Measurements from ENCODE around the gene ESRRG. TPM values are rescaled to one million over a fixed set of nuclear protein-coding genes. Genes with fewer than 3 reads are reported as not detected.

ESRRG gene
- total RNA-seq, 6 experiments from 2014 or later: 0.05 TPM; not detected in 5

DNA sequence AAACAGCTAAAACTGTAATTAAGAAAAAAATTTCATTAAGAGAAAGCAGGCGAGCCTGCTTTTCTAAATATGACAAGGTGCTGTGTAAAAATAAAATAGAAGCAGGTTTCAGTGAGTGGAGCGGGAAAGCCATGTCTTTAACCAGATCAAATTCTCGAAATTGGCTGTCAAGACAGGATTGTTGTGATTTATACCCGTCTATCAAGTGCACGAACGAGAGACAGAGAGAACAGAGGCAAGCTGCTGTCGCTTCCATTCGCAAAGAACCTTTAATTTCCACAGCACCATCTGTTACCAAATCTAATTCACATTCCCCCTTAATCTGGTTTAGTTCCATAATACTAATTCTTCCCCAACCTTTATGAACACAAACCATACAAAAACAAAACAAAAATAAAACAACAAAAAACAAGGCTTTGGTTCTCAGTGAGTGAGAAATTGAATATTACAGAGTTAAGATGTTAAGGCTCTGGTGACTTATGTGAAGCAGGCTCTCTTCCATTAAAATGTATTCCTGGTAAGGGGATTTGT, 35.0 kb downstream of the ESRRG start:
- no peak overlapping the region for H3K4me3 Mint-ChIP-seq
- DNase-seq: no peak
- H3K36me3 Mint-ChIP-seq (ENCODE audit: low read depth): no peaks in the 10 kb centered on the region
- TF ChIP-seq, protein P1, sequence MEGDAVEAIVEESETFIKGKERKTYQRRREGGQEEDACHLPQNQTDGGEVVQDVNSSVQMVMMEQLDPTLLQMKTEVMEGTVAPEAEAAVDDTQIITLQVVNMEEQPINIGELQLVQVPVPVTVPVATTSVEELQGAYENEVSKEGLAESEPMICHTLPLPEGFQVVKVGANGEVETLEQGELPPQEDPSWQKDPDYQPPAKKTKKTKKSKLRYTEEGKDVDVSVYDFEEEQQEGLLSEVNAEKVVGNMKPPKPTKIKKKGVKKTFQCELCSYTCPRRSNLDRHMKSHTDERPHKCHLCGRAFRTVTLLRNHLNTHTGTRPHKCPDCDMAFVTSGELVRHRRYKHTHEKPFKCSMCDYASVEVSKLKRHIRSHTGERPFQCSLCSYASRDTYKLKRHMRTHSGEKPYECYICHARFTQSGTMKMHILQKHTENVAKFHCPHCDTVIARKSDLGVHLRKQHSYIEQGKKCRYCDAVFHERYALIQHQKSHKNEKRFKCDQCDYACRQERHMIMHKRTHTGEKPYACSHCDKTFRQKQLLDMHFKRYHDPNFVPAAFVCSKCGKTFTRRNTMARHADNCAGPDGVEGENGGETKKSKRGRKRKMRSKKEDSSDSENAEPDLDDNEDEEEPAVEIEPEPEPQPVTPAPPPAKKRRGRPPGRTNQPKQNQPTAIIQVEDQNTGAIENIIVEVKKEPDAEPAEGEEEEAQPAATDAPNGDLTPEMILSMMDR (IDR thresholded peaks at IDR 0.05): no peak
- peaks cover 7% of the 10 kb centered on the region; the same call in 1 of the 2 replicates for H3K4me1 Mint-ChIP-seq (ENCODE audit: low read depth)
- no peaks in the 10 kb centered on the region; the same call in none of the 2 replicates for H3K27me3 Mint-ChIP-seq (ENCODE audit: insufficient read depth)
- H3K9me3 Mint-ChIP-seq: no peaks in the 10 kb centered on the region
- no peak overlapping the region for H3K27ac Mint-ChIP-seq

DNA sequence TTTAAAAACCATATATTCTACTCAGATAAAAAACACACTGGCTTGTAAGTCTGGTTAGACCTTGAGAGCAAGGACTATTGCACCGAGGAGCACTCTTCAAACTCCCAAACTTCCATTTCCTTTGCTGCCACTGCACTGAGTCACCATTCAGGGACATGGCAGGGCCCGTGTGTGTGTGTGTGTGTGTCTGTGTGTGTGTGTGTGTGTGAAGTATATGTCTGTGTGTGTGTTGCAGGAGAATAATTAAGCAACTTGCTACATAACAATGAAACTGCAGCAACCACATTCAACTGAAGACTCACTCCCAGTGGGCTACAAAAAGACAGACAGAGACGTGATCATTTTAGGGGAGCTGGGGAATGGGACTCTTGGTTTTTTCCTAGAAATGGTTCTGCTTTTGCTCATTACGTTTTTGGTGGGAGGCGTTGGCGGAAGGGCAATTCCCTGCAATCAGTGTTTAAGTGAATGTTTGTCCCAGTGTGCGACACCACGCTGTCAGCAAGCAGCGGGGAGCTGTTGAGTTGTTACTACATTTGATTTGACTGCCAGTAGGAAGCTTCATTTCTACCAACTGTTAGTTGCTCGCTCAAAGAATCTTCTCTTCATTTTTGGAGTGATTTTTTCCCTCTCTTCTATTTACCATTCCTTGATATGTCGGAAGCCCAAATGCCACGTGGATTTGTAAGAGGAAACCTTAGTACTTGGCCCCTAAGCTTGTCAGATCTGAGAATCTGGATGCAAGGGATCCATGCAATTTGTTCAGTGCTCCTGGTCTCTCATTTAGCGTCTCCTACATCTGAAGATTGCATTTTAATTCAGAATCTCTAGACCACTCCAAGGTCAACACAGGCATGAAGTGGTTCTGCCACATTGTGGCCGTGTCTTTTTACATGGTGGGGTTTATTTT, 36.1 kb downstream of the ESRRG start:
- DNase-seq: no peak
- Mint-ChIP-seq H3K27ac (no peak overlapping the region), H3K4me3 (no peak overlapping the region; the same call in 1 of the 2 replicates)

GRCh38 chr1:216682752-216683151, 40.5 kb downstream of the ESRRG start:
- Mint-ChIP-seq H3K4me3 (no peak overlapping the region), H3K4me1 (ENCODE audit: low read depth) (peaks cover 7% of the 10 kb centered on the region; the same call in 1 of the 2 replicates), H3K27me3 (ENCODE audit: insufficient read depth) (peaks cover 2% of the 10 kb centered on the region), H3K36me3 (ENCODE audit: low read depth) (no peaks in the 10 kb centered on the region), H3K9me3 (peaks cover 4% of the 10 kb centered on the region; the same call in 1 of the 2 replicates), H3K27ac (no peak overlapping the region)
- no peak for DNase-seq
- TF ChIP-seq, protein P1 (IDR thresholded peaks at IDR 0.05): no peak

More for the DNA sequence above, 36.1 kb downstream of the ESRRG start:
- H3K36me3 Mint-ChIP-seq (ENCODE audit: low read depth): no peaks in the 10 kb centered on the region
- H3K9me3 Mint-ChIP-seq: no peaks in the 10 kb centered on the region
- TF ChIP-seq, protein P1 (IDR thresholded peaks at IDR 0.05): no peak
- no peaks in the 10 kb centered on the region; the same call in none of the 2 replicates for H3K27me3 Mint-ChIP-seq (ENCODE audit: insufficient read depth)
- H3K4me1 Mint-ChIP-seq (ENCODE audit: low read depth): peaks cover 7% of the 10 kb centered on the region; the same call in 1 of the 2 replicates

GRCh38 chr1:216679108-216679507, 44.1 kb downstream of the ESRRG start:
- Mint-ChIP-seq H3K4me3 (no peak overlapping the region), H3K4me1 (ENCODE audit: low read depth) (no peaks in the 10 kb centered on the region; the same call in 1 of the 2 replicates), H3K27me3 (ENCODE audit: insufficient read depth) (peaks cover 2% of the 10 kb centered on the region; the same call in 1 of the 2 replicates), H3K27ac (no peak overlapping the region), H3K36me3 (ENCODE audit: low read depth) (no peaks in the 10 kb centered on the region), H3K9me3 (peaks cover 4% of the 10 kb centered on the region; the same call in 1 of the 2 replicates)
- TF ChIP-seq, protein P1 (IDR thresholded peaks at IDR 0.05): no peak
- DNase-seq: no peak

DNA sequence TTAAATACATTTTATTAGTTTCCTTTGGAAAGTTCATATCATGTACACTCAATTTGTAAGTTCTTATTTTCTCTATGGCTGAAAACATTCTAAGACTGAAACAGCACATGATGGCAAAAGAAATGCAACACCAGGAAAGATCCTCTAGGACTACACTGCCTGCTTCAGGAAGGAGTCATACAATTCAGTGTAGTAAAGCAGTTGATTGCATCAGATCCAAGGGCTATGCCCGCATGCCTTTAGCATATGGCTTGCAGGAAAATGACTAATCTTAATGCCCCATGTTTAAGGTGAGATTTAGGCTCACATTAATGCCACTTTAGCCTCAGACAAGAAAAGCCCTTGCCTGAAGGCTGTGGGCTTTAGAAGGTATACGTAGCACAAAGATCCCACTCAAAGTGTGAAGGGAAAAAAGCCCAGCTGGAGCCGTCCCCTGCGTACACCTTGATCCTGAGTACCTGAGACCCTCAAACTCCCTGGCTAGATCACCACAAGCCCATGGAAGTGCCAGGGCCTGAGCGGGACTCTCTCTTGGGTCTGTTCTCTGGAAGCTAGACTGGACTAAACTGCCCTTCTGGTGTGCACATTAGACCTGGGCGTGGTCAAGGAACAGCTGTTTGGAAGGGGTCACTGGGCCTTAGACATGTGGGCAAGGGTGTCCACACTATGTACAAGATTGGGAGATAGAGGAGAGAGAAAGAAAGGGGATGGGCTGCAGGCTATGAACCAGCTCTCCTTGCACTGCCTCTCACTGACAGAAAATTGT, 52.9 kb downstream of the ESRRG start:
- H3K27ac Mint-ChIP-seq: no peak overlapping the region
- H3K4me1 Mint-ChIP-seq (ENCODE audit: low read depth): no peaks in the 10 kb centered on the region
- H3K27me3 Mint-ChIP-seq (ENCODE audit: insufficient read depth): no peaks in the 10 kb centered on the region
- H3K36me3 Mint-ChIP-seq (ENCODE audit: low read depth): no peaks in the 10 kb centered on the region
- no peak for DNase-seq
- no peaks in the 10 kb centered on the region for H3K9me3 Mint-ChIP-seq
- no peak overlapping the region for H3K4me3 Mint-ChIP-seq
- TF ChIP-seq, protein P1 (IDR thresholded peaks at IDR 0.05): no peak
